Calu3 (cell line): ENCODE measurements around the gene VMP1. TPM values are rescaled to one million over a fixed set of nuclear protein-coding genes. Genes with fewer than 3 reads are reported as not detected.
"Not testable (repeated sequence)": the region's sequence is repeated elsewhere in the genome, so short reads cannot be mapped to it uniquely, and the experiment has no call there.

Experiments used
- BruUV-seq: library from RNA; stranded (reverse); fragments of 400-500 nt; replicated peaks from 2 replicates; lab custom pipeline; 2021; lab: Mats Ljungman, UMichigan
- CTCF ChIA-PET: fragments of 300-600 bp; sonication (Branson Sonifier 250); formaldehyde crosslinking; loops from one replicate; lab custom pipeline; 2022; ENCODE audit warnings: antibody characterized with exemption; lab: Charles Lee
- DNase-seq: peaks from one replicate; pipeline ENCODE4 v3.0.0; 2022
- H3K27ac Mint-ChIP-seq: one replicate; pipeline ENCODE4 v1.8.0; 2022; ENCODE audit warnings: mixed read lengths; ENCODE audit not compliant: unreplicated experiment
- H3K27me3 Mint-ChIP-seq: one replicate; pipeline ENCODE4 v1.8.0; 2022; ENCODE audit warnings: mixed read lengths; ENCODE audit not compliant: unreplicated experiment
- H3K36me3 Mint-ChIP-seq: one replicate; pipeline ENCODE4 v1.8.0; 2022; ENCODE audit warnings: mild to moderate bottlenecking, moderate library complexity, mixed read lengths; ENCODE audit not compliant: insufficient read depth, unreplicated experiment
- H3K4me1 Mint-ChIP-seq: one replicate; pipeline ENCODE4 v1.8.0; 2022; ENCODE audit warnings: mild to moderate bottlenecking, low read depth, mixed read lengths; ENCODE audit not compliant: unreplicated experiment
- H3K4me3 Mint-ChIP-seq: one replicate; pipeline ENCODE4 v1.8.0; 2022; ENCODE audit warnings: mild to moderate bottlenecking, low read depth, moderate library complexity, mixed read lengths; ENCODE audit not compliant: unreplicated experiment
- H3K9me3 Mint-ChIP-seq: one replicate; pipeline ENCODE4 v1.8.0; 2022; ENCODE audit warnings: low read depth, mixed read lengths; ENCODE audit not compliant: unreplicated experiment
- CTCF ChIP-seq: fragments of 200-600 bp; IDR thresholded peaks from one replicate; pipeline ENCODE4 v1.8.0; 2022; ENCODE audit warnings: antibody characterized with exemption; ENCODE audit not compliant: unreplicated experiment
- intact Hi-C: fragments of 100-400 bp; cut with micrococcal nuclease; formaldehyde crosslinking; loops from one replicate; pipeline ENCODE4 v1.10.0; 2022; ENCODE audit not compliant: unreplicated experiment
- total RNA-seq: library from RNA; stranded (reverse); gene quantifications from 2 replicates; pipeline ENCODE4 v1.2.3, GENCODE V29; 2022

VMP1 gene
- total RNA-seq, 1 experiment from 2014 or later, result 315 TPM

GRCh38 chr17:59863616-59864015 is 156.2 kb downstream of the VMP1 start:
- intact Hi-C loops, result no loop called here
- CTCF ChIA-PET, result no interaction called here
- H3K9me3 Mint-ChIP-seq, result no peaks in the 10 kb centered on the region
- H3K27ac Mint-ChIP-seq, result no peak overlapping the region
- BruUV-seq, result no TSS peak
- no peaks in the 10 kb centered on the region for H3K27me3 Mint-ChIP-seq
- TF ChIP-seq CTCF, result no peak
- H3K36me3 Mint-ChIP-seq, result no peaks in the 10 kb centered on the region
- no peak for DNase-seq
- no peaks in the 10 kb centered on the region for H3K4me1 Mint-ChIP-seq
- H3K4me3 Mint-ChIP-seq, result no peak overlapping the region

GRCh38 chr17:59869941-59870218 is 162.4 kb downstream of the VMP1 start:
- no peaks in the 10 kb centered on the region for H3K27me3 Mint-ChIP-seq
- H3K9me3 Mint-ChIP-seq, result no peaks in the 10 kb centered on the region
- no peak overlapping the region for H3K27ac Mint-ChIP-seq
- DNase-seq, result no peak
- H3K36me3 Mint-ChIP-seq, result no peaks in the 10 kb centered on the region
- intact Hi-C loops, result no loop called here
- H3K4me1 Mint-ChIP-seq, result no peaks in the 10 kb centered on the region
- CTCF ChIA-PET, result interaction anchor here (0.6 kb wide), 1 partner anchor 648 kb away, joined by 3 read pairs; no protein-coding TSS in a partner anchor
- no TSS peak for BruUV-seq
- no peak for TF ChIP-seq CTCF
- no peak overlapping the region for H3K4me3 Mint-ChIP-seq

- H3K4me3 Mint-ChIP-seq, result no peak overlapping the region
- no peaks in the 10 kb centered on the region for H3K27me3 Mint-ChIP-seq
- intact Hi-C loops, result no loop called here
- DNase-seq, result no peak
- CTCF ChIA-PET, result no interaction called here
- H3K9me3 Mint-ChIP-seq, result no peaks in the 10 kb centered on the region
- no TSS peak for BruUV-seq
- no peaks in the 10 kb centered on the region for H3K36me3 Mint-ChIP-seq
- no peak overlapping the region for H3K27ac Mint-ChIP-seq
- H3K4me1 Mint-ChIP-seq, result no peaks in the 10 kb centered on the region
- no peak for TF ChIP-seq CTCF
Measured at GRCh38 chr17:59870482-59870881, 163.0 kb downstream of the VMP1 start.

DNA sequence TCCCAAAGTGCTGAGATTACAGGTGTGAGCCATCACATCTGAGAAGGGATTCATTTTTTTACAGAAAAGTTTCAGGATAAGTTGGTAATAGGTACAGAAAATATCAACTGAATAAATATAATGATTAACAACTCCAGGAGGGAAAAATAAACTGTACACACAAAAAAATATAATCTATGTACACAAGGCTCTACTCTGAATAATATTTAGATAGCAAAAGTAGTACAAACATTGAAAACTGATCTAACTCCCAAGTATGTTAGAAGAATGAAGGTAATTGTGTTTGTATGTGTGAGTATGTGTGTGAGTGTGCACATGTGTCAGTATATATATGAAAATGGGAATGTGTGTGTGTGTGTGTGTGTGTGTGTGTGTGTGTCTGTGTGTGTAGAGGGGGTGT is 164.9 kb downstream of the VMP1 start:
- intact Hi-C loops, result no loop called here
- H3K27ac Mint-ChIP-seq, result no peak overlapping the region
- no peaks in the 10 kb centered on the region for H3K36me3 Mint-ChIP-seq
- BruUV-seq, result no TSS peak
- H3K4me3 Mint-ChIP-seq, result no peak overlapping the region
- H3K4me1 Mint-ChIP-seq, result no peaks in the 10 kb centered on the region
- TF ChIP-seq CTCF, result no peak
- H3K27me3 Mint-ChIP-seq, result no peaks in the 10 kb centered on the region
- CTCF ChIA-PET, result interaction anchor here (0.7 kb wide), 1 partner anchor 115 kb away, joined by 3 read pairs; no protein-coding TSS in a partner anchor
- DNase-seq, result no peak
- no peaks in the 10 kb centered on the region for H3K9me3 Mint-ChIP-seq

DNA sequence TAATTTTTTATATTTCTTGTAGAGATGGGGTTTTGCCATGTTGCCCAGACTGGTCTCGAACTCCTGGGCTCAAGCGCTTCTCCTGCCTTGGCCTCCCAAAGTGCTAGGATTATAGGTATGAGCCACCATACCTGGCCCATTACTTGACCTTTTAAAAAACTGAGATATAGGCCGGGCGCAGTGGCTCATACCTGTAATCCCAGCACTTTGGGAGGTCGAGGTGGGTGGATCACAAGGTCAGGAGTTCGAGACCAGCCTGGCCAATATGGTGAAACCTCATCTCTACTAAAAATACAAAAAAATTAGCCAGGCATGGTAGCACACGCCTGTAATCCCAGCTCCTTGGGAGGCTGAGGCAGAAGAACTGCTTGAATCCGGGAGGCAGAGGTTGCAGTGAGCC is 166.0 kb downstream of the VMP1 start:
- H3K27ac Mint-ChIP-seq, intact Hi-C loops, BruUV-seq, H3K27me3 Mint-ChIP-seq, CTCF ChIA-PET, DNase-seq, H3K9me3 Mint-ChIP-seq, H3K4me1 Mint-ChIP-seq, H3K4me3 Mint-ChIP-seq, H3K36me3 Mint-ChIP-seq: not testable (repeated sequence)
